ENCODE results near the gene CCR8.

Gene CCR8

DNA sequence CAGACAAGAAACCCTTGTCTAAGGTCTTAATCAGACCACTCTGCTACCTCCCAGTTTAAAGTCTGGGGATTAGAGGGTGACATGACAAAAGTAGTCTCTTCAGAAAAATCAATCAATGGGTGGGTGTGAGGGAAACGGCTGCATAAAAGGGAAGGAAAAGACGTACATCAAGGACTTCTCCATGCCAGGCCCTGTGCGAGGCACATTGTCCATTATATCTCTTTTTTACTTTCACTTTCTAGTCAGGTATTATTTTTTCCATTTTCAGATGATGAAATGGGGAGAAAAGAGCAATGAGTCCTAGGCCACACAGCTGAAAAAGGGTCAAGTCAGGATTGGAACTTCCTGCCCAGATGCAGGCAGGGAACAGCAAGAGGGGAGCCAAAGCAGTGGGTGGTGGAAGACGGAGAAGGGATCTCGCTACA lies 45.0 kb upstream of the CCR8 start:
- TF ChIP-seq ZNF48 (tag by site-specific recombination; IDR thresholded peaks at IDR 0.05): no peak
- no peaks in the 10 kb centered on the region for H3K4me1 ChIP-seq (ENCODE audit: control insufficient read depth, insufficient read depth, low read length)
- no peak overlapping the region for H3K4me3 ChIP-seq (ENCODE audit: low read depth, low read length)
- CTCF ChIA-PET: interaction anchor here (0.7 to 4.7 kb wide), 2 partner anchors 16 to 156 kb away, joined by 3 to 145 read pairs; no protein-coding TSS in a partner anchor
- no peak overlapping the region for H3K27ac ChIP-seq (ENCODE audit: extremely low read depth, low read depth, low read length)
- no peaks in the 10 kb centered on the region for H3K9me3 ChIP-seq (ENCODE audit: control insufficient read depth, insufficient read depth, low read depth, low read length)
- H3K36me3 ChIP-seq (ENCODE audit: control insufficient read depth in 2 of 2, insufficient read depth in 1 of 2, low read length in 2 of 2): no peaks in the 10 kb centered on the region
- POLR2A ChIA-PET: interaction anchor here (0.7 kb wide), 1 partner anchor 139 kb away, joined by 5 read pairs; no protein-coding TSS in a partner anchor

DNA sequence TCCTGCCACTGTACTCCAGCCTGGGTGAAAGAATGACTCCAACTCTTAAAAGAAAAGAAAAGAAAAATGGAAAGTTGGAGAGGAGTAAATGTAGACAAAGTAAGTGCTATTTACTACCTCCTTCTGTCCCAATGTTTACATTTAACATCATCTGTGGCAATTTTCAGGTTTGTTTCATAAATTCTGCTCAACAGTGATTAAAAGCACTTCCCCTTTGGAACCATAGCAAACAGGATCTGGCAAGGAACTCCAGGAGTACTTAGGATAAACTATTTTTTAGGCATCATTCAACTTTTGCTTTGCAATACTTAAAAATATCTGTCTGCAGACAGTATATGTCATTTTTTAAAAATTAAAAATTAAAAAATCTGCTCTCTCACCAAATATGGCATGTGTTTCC lies 44.2 kb upstream of the CCR8 start:
- no peaks in the 10 kb centered on the region for H3K9me3 ChIP-seq (ENCODE audit: control insufficient read depth, insufficient read depth, low read depth, low read length)
- ChIA-PET POLR2A (interaction anchor here (0.6 kb wide), 1 partner anchor 168 kb away, joined by 3 read pairs; no protein-coding TSS in a partner anchor), CTCF (interaction anchor here (4.7 to 8.7 kb wide), 2 partner anchors 94 to 157 kb away, joined by 145 to 311 read pairs; partner anchors contain the start of gene XIRP1)
- no peaks in the 10 kb centered on the region for H3K4me1 ChIP-seq (ENCODE audit: control insufficient read depth, insufficient read depth, low read length)
- no peaks in the 10 kb centered on the region for H3K36me3 ChIP-seq (ENCODE audit: control insufficient read depth in 2 of 2, insufficient read depth in 1 of 2, low read length in 2 of 2)
- no peak for TF ChIP-seq ZBTB20 (tag by site-specific recombination; IDR thresholded peaks at IDR 0.05)
- no peak for TF ChIP-seq ZNF776 (tag by site-specific recombination; IDR thresholded peaks at IDR 0.05; ENCODE audit: borderline replicate concordance)
- TF ChIP-seq, protein P1, sequence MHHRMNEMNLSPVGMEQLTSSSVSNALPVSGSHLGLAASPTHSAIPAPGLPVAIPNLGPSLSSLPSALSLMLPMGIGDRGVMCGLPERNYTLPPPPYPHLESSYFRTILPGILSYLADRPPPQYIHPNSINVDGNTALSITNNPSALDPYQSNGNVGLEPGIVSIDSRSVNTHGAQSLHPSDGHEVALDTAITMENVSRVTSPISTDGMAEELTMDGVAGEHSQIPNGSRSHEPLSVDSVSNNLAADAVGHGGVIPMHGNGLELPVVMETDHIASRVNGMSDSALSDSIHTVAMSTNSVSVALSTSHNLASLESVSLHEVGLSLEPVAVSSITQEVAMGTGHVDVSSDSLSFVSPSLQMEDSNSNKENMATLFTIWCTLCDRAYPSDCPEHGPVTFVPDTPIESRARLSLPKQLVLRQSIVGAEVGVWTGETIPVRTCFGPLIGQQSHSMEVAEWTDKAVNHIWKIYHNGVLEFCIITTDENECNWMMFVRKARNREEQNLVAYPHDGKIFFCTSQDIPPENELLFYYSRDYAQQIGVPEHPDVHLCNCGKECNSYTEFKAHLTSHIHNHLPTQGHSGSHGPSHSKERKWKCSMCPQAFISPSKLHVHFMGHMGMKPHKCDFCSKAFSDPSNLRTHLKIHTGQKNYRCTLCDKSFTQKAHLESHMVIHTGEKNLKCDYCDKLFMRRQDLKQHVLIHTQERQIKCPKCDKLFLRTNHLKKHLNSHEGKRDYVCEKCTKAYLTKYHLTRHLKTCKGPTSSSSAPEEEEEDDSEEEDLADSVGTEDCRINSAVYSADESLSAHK (tag by site-specific recombination; IDR thresholded peaks at IDR 0.05): no peak
- TF ChIP-seq, protein P2, sequence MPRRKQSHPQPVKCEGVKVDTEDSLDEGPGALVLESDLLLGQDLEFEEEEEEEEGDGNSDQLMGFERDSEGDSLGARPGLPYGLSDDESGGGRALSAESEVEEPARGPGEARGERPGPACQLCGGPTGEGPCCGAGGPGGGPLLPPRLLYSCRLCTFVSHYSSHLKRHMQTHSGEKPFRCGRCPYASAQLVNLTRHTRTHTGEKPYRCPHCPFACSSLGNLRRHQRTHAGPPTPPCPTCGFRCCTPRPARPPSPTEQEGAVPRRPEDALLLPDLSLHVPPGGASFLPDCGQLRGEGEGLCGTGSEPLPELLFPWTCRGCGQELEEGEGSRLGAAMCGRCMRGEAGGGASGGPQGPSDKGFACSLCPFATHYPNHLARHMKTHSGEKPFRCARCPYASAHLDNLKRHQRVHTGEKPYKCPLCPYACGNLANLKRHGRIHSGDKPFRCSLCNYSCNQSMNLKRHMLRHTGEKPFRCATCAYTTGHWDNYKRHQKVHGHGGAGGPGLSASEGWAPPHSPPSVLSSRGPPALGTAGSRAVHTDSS (tag by site-specific recombination; IDR thresholded peaks at IDR 0.05): no peak
- no peak for TF ChIP-seq ZNF777 (tag by site-specific recombination; IDR thresholded peaks at IDR 0.05; ENCODE audit: borderline replicate concordance)
- no peak for TF ChIP-seq ZSCAN23 (tag by site-specific recombination; IDR thresholded peaks at IDR 0.05)
- no peak for TF ChIP-seq ZIC2 (tag by site-specific recombination; IDR thresholded peaks at IDR 0.05)
- no peak for TF ChIP-seq GLIS2 (tag by site-specific recombination; IDR thresholded peaks at IDR 0.05)
- no peak for TF ChIP-seq YY2 (tag by site-specific recombination; IDR thresholded peaks at IDR 0.05)
- TF ChIP-seq ZNF660 (tag by site-specific recombination; IDR thresholded peaks at IDR 0.05): no peak
- TF ChIP-seq BCL11A (tag by site-specific recombination; IDR thresholded peaks at IDR 0.05; ENCODE audit: low read depth): no peak
- TF ChIP-seq, protein P3, sequence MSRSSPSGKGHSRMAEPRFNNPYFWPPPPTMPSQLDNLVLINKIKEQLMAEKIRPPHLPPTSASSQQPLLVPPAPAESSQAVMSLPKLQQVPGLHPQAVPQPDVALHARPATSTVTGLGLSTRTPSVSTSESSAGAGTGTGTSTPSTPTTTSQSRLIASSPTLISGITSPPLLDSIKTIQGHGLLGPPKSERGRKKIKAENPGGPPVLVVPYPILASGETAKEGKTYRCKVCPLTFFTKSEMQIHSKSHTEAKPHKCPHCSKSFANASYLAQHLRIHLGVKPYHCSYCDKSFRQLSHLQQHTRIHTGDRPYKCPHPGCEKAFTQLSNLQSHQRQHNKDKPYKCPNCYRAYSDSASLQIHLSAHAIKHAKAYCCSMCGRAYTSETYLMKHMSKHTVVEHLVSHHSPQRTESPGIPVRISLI (tag by site-specific recombination; IDR thresholded peaks at IDR 0.05): no peak
- no peak for TF ChIP-seq MEIS1 (CRISPR knock-in tag; IDR thresholded peaks at IDR 0.05; ENCODE audit: borderline replicate concordance)
- TF ChIP-seq ZNF654 (tag by site-specific recombination; IDR thresholded peaks at IDR 0.05; ENCODE audit: low read depth): no peak
- TF ChIP-seq ZNF48 (tag by site-specific recombination; IDR thresholded peaks at IDR 0.05): no peak
- no peak for TF ChIP-seq ZNF138 (tag by site-specific recombination; IDR thresholded peaks at IDR 0.05; ENCODE audit: borderline replicate concordance)
- H3K4me3 ChIP-seq (ENCODE audit: low read depth, low read length): no peak overlapping the region
- no peak overlapping the region for H3K27ac ChIP-seq (ENCODE audit: extremely low read depth, low read depth, low read length)

DNA sequence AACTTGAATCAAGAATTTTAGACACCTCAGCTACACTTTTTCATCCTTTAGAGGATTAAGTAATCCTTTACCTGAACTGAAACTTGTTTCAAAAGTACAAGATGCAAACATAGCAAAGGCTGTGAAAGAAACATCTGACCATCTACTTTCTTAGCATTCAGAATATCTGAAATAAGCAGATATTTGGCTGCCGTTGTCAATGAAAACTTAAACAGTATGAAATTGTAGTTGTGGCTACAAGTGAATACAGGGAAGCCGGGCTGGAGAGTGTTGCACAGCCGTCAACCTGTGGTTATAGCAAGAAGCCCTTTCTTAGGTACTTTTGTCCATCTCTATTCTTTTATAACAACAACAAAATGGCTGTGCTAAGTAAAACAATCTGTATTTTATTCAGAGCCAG lies 42.7 kb upstream of the CCR8 start:
- no peak for TF ChIP-seq IKZF3 (tag by site-specific recombination; IDR thresholded peaks at IDR 0.05)
- TF ChIP-seq PRDM1 (tag by site-specific recombination; IDR thresholded peaks at IDR 0.05): no peak
- no peak for TF ChIP-seq ZNF792 (tag by site-specific recombination; IDR thresholded peaks at IDR 0.05)
- TF ChIP-seq ZNF549 (tag by site-specific recombination; IDR thresholded peaks at IDR 0.05): no peak
- TF ChIP-seq MEIS1 (CRISPR knock-in tag; IDR thresholded peaks at IDR 0.05; ENCODE audit: borderline replicate concordance): no peak
- no peak for TF ChIP-seq ZBTB8A (tag by site-specific recombination; IDR thresholded peaks at IDR 0.05)
- no peaks in the 10 kb centered on the region for H3K9me3 ChIP-seq (ENCODE audit: control insufficient read depth, insufficient read depth, low read depth, low read length)
- H3K4me1 ChIP-seq (ENCODE audit: control insufficient read depth, insufficient read depth, low read length): no peaks in the 10 kb centered on the region
- CTCF ChIA-PET: interaction anchor here (1.0 to 8.7 kb wide), 4 partner anchors 14 to 256 kb away, joined by 3 to 311 read pairs (median 78); partner anchors contain the start of gene XIRP1
- no peak overlapping the region for H3K4me3 ChIP-seq (ENCODE audit: low read depth, low read length)
- POLR2A ChIA-PET: no interaction called here
- no peaks in the 10 kb centered on the region for H3K36me3 ChIP-seq (ENCODE audit: control insufficient read depth in 2 of 2, insufficient read depth in 1 of 2, low read length in 2 of 2)
- no peak overlapping the region for H3K27ac ChIP-seq (ENCODE audit: extremely low read depth, low read depth, low read length)

Data from HEK293 (cell line).